ENCODE measurements around the gene ITGAE. TPM values are rescaled to one million over a fixed set of nuclear protein-coding genes. Genes with fewer than 3 reads are reported as not detected.
"Not testable (repeated sequence)": the region's sequence is repeated elsewhere in the genome, so short reads cannot be mapped to it uniquely, and the experiment has no call there.

The ITGAE gene
- total and polyA plus RNA-seq, 8 donors = 4.4 to 29.0 (median 7.0) TPM

DNA sequence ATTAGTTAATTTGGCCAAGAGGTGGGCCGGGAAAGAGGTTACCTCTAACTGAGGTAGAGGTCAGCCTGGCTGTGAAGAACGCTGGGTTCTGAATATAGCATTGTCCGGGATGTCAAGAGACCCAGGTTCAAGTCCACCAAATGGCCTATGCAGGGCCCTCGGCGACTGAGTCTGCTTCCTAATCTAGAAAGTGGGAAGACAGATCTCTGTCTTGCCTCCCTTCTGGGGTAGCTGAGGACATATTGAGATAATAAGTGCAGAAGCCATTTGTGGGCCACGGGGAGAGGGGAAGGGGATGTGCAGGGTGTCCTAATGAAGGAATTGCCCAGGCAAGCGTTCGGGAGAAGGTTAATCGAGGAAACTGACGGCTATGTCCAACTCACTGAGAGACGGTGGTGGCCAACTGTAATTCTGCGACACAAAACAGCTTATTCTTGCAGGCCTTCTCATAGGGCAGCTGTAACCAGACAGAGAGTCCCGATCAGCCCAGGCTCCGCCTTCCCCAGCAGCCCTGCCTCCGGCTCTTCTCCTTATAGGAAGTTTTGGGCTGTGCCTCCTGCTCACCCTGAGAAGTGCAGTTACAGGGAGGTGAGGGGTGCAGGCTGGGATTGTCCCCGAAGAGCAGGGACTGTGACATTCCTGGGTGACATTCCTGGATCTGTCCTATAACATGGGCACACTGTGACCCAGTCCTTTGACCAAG is 61.4 kb downstream of the ITGAE start:
- H3K4me3 ChIP-seq = no peak overlapping the region
- TF ChIP-seq, protein P1, sequence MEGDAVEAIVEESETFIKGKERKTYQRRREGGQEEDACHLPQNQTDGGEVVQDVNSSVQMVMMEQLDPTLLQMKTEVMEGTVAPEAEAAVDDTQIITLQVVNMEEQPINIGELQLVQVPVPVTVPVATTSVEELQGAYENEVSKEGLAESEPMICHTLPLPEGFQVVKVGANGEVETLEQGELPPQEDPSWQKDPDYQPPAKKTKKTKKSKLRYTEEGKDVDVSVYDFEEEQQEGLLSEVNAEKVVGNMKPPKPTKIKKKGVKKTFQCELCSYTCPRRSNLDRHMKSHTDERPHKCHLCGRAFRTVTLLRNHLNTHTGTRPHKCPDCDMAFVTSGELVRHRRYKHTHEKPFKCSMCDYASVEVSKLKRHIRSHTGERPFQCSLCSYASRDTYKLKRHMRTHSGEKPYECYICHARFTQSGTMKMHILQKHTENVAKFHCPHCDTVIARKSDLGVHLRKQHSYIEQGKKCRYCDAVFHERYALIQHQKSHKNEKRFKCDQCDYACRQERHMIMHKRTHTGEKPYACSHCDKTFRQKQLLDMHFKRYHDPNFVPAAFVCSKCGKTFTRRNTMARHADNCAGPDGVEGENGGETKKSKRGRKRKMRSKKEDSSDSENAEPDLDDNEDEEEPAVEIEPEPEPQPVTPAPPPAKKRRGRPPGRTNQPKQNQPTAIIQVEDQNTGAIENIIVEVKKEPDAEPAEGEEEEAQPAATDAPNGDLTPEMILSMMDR (IDR thresholded peaks at IDR 0.05) = no peak
- FAIRE-seq = no peak
- no peaks in the 10 kb centered on the region for H3K9me3 ChIP-seq
- no peaks in the 10 kb centered on the region for H3K36me3 ChIP-seq
- no peak for ATAC-seq
- H3K27ac ChIP-seq = no peak overlapping the region
- H3K4me1 ChIP-seq = peaks cover 7 to 9% (median 9%) of the 10 kb centered on the region in 3 donors
- no peak for DNase-seq
- intact Hi-C loops (cut with DNase I) = loop anchor here in 2 of 3 donors (10.0 kb wide), 1 partner anchor 85 kb away; no protein-coding TSS in a partner anchor
- 76 to 78% methylated on average over 16 of the region's 16 CpGs for WGBS, 2 donors
- H3K27me3 ChIP-seq = no peaks in the 10 kb centered on the region

DNA sequence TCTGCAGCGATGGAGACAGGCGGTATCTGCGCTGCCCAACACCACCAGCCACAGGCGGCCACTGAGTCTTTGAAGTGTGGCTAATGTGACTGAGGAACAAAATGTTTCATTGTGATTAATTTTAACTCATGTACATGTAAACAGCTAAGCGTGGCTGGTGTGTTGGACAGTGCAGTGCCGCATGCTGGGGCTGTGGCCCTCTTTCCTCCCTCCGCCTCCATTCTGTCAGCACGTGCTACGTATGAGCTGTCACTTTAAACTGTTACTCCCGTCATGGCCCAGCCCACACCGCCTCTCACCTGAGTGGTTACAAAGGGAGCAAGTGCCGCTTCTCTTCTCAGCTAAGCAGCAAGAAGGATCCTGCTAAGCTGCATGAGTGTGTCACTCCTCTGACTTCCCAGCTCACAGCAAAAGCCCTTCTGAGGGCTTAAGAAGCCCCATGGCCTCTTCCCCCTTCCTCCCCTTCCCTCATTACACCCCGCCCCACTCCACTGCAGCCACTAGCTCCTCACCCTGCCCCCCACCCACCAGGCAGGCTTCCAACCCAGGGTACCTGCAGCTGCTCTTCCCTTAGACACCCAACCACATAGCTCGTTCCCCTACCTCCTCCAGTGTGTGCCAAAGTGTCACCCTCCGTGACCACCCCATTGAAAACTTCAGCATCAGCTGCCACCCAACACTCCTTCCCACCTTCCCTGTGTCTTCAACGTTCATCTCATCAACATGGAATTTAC is 62.3 kb downstream of the ITGAE start:
- DNase-seq (peak; percentile 59 to 89 (median 72)), ATAC-seq (peak; percentile 85 to 89 (median 86)), FAIRE-seq (no peak)
- intact Hi-C loops (cut with DNase I) = loop anchor here in 2 of 3 donors (10.0 kb wide), 1 partner anchor 86 kb away; no protein-coding TSS in a partner anchor
- WGBS, 2 donors = 16% methylated on average over 16 of the region's 16 CpGs
- TF ChIP-seq, protein P1 (IDR thresholded peaks at IDR 0.05) = no peak
- Histone ChIP-seq H3K4me3 (peak overlapping the region in 2 of 4 donors; percentile 30 to 31), H3K36me3 (no peaks in the 10 kb centered on the region), H3K9me3 (no peaks in the 10 kb centered on the region), H3K27me3 (no peaks in the 10 kb centered on the region), H3K27ac (peak overlapping the region in 2 of 4 donors; percentile 35 to 63), H3K4me1 (peaks cover 7 to 9% (median 9%) of the 10 kb centered on the region in 3 donors)

DNA sequence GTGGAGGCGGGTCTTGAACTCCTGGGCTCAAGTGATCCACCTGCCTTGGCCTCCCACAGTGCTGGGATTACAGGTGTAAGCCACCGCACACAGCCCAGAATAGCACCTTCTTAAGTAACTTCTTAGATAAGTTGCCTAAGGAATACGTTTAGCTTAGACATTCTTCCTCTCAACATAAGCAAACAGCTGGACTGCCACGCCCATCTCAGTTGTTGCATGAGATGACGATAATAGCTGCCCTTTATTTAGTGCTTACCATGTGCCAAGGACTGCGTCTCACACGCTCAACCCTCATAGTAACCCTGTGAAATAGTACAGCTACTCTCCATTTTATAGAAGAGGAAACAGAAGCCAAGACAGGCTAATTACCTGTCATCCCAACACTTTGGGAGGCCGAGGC is 65.5 kb downstream of the ITGAE start:
- Histone ChIP-seq H3K27me3 (no peaks in the 10 kb centered on the region), H3K4me1 (peaks cover 7 to 9% (median 9%) of the 10 kb centered on the region in 3 donors), H3K4me3 (no peak overlapping the region), H3K36me3 (no peaks in the 10 kb centered on the region), H3K9me3 (no peaks in the 10 kb centered on the region), H3K27ac (no peak overlapping the region)
- TF ChIP-seq, protein P1 (IDR thresholded peaks at IDR 0.05) = no peak
- FAIRE-seq (no peak), DNase-seq (no peak), ATAC-seq (no peak)
- intact Hi-C loops (cut with DNase I) = loop anchor here in 2 of 3 donors (10.0 kb wide), 1 partner anchor 89 kb away; no protein-coding TSS in a partner anchor
- 59 to 75% methylated on average over 8 of the region's 8 CpGs for WGBS, 2 donors

DNA sequence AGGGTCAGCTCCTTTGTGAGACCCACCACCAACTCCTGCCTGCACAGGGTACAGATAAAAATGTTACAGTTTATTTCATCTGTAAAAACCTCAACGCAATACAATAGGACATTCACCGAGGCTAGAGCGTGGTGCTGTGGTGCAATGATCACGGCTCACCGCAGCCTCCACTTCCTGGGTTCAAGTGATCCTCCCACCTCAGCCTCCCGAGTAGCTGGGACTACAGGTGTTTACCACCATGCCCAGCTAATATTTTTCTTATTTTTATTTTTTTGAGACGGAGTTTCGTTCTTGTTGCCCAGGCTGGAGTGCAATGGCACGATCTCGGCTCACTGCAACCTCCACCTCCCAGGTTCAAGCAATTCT is 66.1 kb downstream of the ITGAE start:
- H3K27me3 ChIP-seq, H3K27ac ChIP-seq, DNase-seq, H3K4me1 ChIP-seq, ATAC-seq, H3K4me3 ChIP-seq, H3K36me3 ChIP-seq, FAIRE-seq, H3K9me3 ChIP-seq: not testable (repeated sequence)
- intact Hi-C loops (cut with DNase I) = loop anchor here in 2 of 3 donors (10.0 kb wide), 1 partner anchor 90 kb away; no protein-coding TSS in a partner anchor
- 82 to 87% methylated on average over 10 of the region's 10 CpGs for WGBS, 2 donors

DNA sequence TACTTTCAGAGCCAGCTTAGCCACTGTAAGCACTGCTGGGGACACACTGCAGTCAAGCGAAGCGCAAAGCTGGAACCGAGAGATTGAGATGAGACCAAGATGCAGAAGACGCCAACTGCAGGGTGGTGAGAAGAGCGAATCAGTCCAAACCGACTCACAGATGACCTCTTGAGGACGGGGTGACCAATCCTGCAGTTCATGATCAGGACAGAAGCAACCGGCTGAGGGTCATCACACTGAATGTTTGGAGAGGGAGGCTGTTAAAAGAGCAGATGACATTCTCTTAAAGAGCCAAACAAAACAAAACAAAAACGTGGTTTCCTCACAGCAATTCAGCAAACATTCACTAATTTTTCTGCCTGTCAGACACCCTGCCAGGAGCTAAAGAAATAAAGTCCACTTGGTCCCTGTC is 68.8 kb downstream of the ITGAE start:
- H3K4me1 ChIP-seq = no peaks in the 10 kb centered on the region
- H3K36me3 ChIP-seq = no peaks in the 10 kb centered on the region
- no peaks in the 10 kb centered on the region for H3K9me3 ChIP-seq
- FAIRE-seq (no peak), ATAC-seq (no peak), DNase-seq (no peak)
- TF ChIP-seq, protein P1 (IDR thresholded peaks at IDR 0.05) = no peak
- no peak overlapping the region for H3K27ac ChIP-seq
- no peak overlapping the region for H3K4me3 ChIP-seq
- intact Hi-C loops (cut with DNase I) = loop anchor here in 2 of 3 donors (10.0 kb wide), 1 partner anchor 93 kb away; no protein-coding TSS in a partner anchor
- 38 to 47% methylated on average over 9 of the region's 9 CpGs for WGBS, 2 donors
- no peaks in the 10 kb centered on the region for H3K27me3 ChIP-seq
